Nephron (organoid): ENCODE results near the gene NEDD4.
A peak's percentile ranks its signal among the peaks of the same experiment; 100 is the strongest.
"Not testable (repeated sequence)": the region's sequence is repeated elsewhere in the genome, so short reads cannot be mapped to it uniquely, and the experiment has no call there.

Experiments
- H3K27ac Mint-ChIP-seq, 3 experiments: 2 replicates each; pipeline ENCODE4 v1.8.0; 2020; ENCODE audit warnings: mixed read lengths in 3 of 3, mild to moderate bottlenecking in 2 of 3, moderate library complexity in 1 of 3
- H3K27me3 Mint-ChIP-seq: 2 replicates; pipeline ENCODE4 v1.8.0; 2021; ENCODE audit warnings: low read depth, mild to moderate bottlenecking, moderate library complexity, mixed read lengths
- H3K36me3 Mint-ChIP-seq: 2 replicates; pipeline ENCODE4 v1.8.0; 2020; ENCODE audit warnings: low read depth, mixed read lengths
- H3K4me1 Mint-ChIP-seq: 2 replicates; pipeline ENCODE4 v1.8.0; 2020; ENCODE audit warnings: mixed read lengths
- H3K4me3 Mint-ChIP-seq, 3 experiments: 2 replicates each; pipeline ENCODE4 v1.8.0; 2020; ENCODE audit warnings: mild to moderate bottlenecking in 3 of 3, mixed read lengths in 3 of 3, moderate library complexity in 2 of 3
- H3K9me3 Mint-ChIP-seq: 2 replicates; pipeline ENCODE4 v1.8.0; 2020; ENCODE audit warnings: mixed read lengths
- TF ChIP-seq, protein P1 (sequence below), 3 experiments: fragments of 200-600 bp; sonication (generic); IDR thresholded peaks; one replicate each; pipeline ENCODE4 v1.5.0; 2021; ENCODE audit warnings: antibody characterized with exemption in 3 of 3; ENCODE audit not compliant: unreplicated experiment in 3 of 3

NEDD4 gene

DNA sequence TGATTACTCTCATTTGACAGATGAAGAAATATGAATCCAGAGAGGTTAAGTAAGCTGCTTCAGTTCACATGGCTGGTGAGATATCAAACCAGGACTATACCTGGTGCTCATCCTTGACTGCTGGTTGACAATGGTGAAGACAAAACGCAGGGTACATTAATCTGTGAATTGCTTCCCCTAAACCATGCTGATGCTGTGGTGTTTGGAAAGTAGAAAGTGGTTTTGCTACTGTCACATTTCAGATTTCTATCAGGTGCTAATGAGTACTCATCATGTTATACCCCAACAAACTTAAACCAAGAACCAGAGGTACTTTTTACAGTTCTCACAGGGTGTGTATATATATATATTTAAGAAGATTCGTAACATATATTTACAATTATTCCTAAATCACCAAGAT is 165.5 kb downstream of the NEDD4 start:
- TF ChIP-seq, protein P1, sequence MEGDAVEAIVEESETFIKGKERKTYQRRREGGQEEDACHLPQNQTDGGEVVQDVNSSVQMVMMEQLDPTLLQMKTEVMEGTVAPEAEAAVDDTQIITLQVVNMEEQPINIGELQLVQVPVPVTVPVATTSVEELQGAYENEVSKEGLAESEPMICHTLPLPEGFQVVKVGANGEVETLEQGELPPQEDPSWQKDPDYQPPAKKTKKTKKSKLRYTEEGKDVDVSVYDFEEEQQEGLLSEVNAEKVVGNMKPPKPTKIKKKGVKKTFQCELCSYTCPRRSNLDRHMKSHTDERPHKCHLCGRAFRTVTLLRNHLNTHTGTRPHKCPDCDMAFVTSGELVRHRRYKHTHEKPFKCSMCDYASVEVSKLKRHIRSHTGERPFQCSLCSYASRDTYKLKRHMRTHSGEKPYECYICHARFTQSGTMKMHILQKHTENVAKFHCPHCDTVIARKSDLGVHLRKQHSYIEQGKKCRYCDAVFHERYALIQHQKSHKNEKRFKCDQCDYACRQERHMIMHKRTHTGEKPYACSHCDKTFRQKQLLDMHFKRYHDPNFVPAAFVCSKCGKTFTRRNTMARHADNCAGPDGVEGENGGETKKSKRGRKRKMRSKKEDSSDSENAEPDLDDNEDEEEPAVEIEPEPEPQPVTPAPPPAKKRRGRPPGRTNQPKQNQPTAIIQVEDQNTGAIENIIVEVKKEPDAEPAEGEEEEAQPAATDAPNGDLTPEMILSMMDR (IDR thresholded peaks at IDR 0.05; ENCODE audit: unreplicated experiment in 3 of 3) = no peak
- Mint-ChIP-seq H3K4me3 (no peak overlapping the region), H3K9me3 (no peaks in the 10 kb centered on the region), H3K27me3 (no peaks in the 10 kb centered on the region), H3K27ac (no peak overlapping the region), H3K36me3 (peaks cover 12% of the 10 kb centered on the region), H3K4me1 (peaks cover 13% of the 10 kb centered on the region)

DNA sequence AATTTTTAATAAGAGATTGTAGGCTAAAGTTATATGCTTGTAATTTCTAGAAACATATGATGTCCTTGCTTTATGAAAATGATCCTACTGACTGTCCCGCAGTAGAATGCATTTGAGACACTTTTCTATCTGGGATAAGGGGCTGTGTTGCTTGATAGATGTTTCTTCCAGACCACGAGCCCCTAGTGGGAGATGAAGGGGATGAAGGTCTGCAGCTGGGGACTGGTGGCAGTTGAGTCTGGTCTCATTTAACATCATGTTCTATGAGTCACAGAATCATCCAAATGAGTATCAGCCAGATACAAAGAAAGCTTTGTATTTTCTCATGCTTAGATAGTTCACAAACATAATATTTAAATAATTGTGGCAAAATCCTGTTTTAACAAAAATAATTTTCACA is 166.2 kb downstream of the NEDD4 start:
- H3K36me3 Mint-ChIP-seq = peaks cover 12% of the 10 kb centered on the region
- TF ChIP-seq, protein P1 (IDR thresholded peaks at IDR 0.05; ENCODE audit: unreplicated experiment in 3 of 3) = no peak

DNA sequence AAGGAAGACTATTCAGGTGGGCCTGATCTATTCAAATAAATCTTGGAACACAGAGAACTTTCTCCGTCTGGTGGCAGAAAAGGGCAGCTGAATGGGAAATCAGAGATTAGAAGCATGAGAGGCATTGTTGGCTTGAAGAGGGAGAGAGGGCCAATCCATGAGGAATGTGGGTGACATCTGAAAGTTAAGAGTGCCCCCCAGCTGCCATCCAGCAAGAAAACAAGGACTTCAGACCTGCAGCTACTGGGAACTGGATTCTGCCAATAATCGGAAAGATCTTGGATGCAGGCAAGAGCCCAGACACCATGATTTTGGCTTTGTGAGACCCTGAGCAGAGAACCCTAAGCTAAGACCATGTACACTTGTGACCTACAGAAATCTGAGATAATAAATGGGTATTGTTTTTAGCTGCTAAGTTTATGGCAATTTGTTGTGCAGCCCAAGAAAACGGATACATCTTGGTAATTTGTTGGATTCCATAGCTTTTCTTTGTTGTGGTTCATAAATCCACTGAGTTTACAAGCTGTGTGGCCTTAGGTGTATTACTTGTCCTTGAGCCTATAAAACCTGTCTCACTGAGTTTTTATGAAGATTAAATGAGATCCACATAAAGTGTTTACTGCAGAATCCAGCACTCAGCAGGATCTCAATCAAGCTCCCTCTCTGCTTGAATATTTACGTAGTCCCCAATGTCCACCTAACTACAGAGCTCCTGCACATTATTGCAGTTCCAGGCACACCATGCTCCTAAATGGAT is 168.4 kb downstream of the NEDD4 start:
- TF ChIP-seq, protein P1 (IDR thresholded peaks at IDR 0.05; ENCODE audit: unreplicated experiment in 3 of 3) = no peak
- Mint-ChIP-seq H3K27me3 (no peaks in the 10 kb centered on the region), H3K4me1 (peaks cover 22% of the 10 kb centered on the region), H3K36me3 (peaks cover 4% of the 10 kb centered on the region), H3K9me3 (no peaks in the 10 kb centered on the region), H3K27ac (peak overlapping the region in 1 of 3 experiments; percentile 11), H3K4me3 (no peak overlapping the region)

More for the DNA sequence above, 166.2 kb downstream of the NEDD4 start:
- no peak overlapping the region for H3K4me3 Mint-ChIP-seq
- no peak overlapping the region for H3K27ac Mint-ChIP-seq
- peaks cover 14% of the 10 kb centered on the region for H3K4me1 Mint-ChIP-seq
- no peaks in the 10 kb centered on the region for H3K9me3 Mint-ChIP-seq
- H3K27me3 Mint-ChIP-seq = no peaks in the 10 kb centered on the region

DNA sequence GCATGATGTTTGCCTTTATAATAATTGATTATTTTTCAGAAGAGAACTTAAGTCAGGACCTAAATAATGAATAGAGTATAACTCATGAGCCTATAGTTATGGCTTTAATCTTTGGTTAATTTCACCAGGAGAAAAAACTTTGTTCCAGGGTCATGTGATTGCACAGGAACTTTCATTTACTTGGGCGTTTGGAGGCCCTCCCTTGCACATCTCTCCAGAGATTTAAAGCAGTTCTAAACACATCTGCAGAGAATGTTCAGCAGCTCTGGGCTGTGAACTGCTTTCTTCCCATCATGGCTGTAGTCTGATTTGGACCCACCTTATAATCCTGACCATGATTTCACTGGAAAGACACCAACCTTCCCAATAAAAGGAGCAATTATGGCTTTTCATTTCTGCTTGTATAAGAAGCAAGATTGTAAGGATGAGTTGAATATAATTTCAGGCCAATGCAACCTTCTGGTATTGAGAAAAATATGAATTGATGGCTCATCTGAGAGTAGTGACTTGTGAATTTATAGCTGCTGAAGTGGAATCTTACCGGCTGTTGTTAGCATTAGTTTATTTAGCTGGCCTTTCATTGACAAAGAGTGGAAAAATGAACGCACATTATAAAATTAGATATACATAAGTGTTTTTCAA is 169.6 kb downstream of the NEDD4 start:
- Mint-ChIP-seq H3K27me3 (no peaks in the 10 kb centered on the region), H3K4me1 (peaks cover 30% of the 10 kb centered on the region), H3K4me3 (no peak overlapping the region), H3K27ac (peak overlapping the region; percentile 45 to 57 (median 48)), H3K36me3 (no peaks in the 10 kb centered on the region), H3K9me3 (no peaks in the 10 kb centered on the region)
- TF ChIP-seq, protein P1 (IDR thresholded peaks at IDR 0.05; ENCODE audit: unreplicated experiment in 3 of 3) = no peak

DNA sequence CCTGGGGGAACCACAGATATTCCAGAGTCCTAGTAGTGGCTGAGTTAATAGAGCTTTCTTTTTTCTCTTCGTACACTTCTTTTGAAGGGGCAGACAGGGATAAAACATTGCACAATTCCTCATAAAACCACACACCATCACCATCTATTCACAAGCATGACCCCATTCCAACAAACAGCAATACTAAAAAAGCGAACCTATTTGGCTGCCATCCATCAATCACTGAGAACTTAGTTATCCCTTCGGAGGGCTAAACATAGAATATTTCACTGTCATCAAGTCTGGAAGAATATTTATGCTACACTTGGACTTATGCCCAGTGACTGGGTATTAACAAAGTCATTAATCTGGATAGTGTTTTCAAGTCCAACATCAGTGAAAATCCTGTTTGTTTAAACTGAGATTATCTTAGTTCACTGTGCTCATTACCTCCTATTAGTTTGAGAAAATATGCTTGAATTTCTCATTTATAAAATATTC is 170.2 kb downstream of the NEDD4 start:
- H3K27me3 Mint-ChIP-seq = no peaks in the 10 kb centered on the region
- TF ChIP-seq, protein P1 (IDR thresholded peaks at IDR 0.05; ENCODE audit: unreplicated experiment in 3 of 3) = no peak
- no peaks in the 10 kb centered on the region for H3K9me3 Mint-ChIP-seq
- peaks cover 35% of the 10 kb centered on the region for H3K4me1 Mint-ChIP-seq
- peak overlapping the region in 1 of 3 experiments; percentile 6 for H3K4me3 Mint-ChIP-seq
- no peaks in the 10 kb centered on the region for H3K36me3 Mint-ChIP-seq
- peak overlapping the region; percentile 45 to 76 (median 57) for H3K27ac Mint-ChIP-seq

DNA sequence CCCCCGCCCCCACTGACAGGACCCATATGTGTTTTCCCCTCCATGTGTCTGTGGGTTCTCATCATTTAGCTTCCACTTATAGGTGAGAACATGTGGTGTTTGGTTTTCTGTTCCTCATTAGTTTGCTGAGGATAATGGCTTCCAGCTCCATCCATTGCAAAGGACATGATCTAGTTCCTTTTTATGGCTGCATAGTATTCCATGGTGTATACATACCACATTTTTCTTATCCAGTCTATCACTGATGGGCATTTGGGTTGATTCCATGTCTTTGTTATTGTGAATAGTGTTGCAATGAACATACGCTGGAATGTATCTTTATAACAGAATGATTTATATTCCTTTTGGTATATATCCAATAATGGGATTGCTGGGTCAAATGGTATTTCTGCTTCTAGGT is 171.7 kb downstream of the NEDD4 start:
- not testable (repeated sequence) for H3K27ac Mint-ChIP-seq, H3K9me3 Mint-ChIP-seq, H3K4me3 Mint-ChIP-seq, H3K27me3 Mint-ChIP-seq, H3K36me3 Mint-ChIP-seq
- H3K4me1 Mint-ChIP-seq = peaks cover 43% of the 10 kb centered on the region
